GM21526 (cell line): ENCODE measurements around the gene LMAN1L.

Source experiments
- ATAC-seq: cut with Tn5 transposase; IDR thresholded peaks from one replicate; pipeline ENCODE4 v1.9.1; 2021; ENCODE audit warnings: moderate library complexity; ENCODE audit not compliant: unreplicated experiment, low FRiP score

Gene LMAN1L

GRCh38 chr15:74809956-74810355, 2.7 kb upstream of the LMAN1L start:
- ATAC-seq, result no peak

DNA sequence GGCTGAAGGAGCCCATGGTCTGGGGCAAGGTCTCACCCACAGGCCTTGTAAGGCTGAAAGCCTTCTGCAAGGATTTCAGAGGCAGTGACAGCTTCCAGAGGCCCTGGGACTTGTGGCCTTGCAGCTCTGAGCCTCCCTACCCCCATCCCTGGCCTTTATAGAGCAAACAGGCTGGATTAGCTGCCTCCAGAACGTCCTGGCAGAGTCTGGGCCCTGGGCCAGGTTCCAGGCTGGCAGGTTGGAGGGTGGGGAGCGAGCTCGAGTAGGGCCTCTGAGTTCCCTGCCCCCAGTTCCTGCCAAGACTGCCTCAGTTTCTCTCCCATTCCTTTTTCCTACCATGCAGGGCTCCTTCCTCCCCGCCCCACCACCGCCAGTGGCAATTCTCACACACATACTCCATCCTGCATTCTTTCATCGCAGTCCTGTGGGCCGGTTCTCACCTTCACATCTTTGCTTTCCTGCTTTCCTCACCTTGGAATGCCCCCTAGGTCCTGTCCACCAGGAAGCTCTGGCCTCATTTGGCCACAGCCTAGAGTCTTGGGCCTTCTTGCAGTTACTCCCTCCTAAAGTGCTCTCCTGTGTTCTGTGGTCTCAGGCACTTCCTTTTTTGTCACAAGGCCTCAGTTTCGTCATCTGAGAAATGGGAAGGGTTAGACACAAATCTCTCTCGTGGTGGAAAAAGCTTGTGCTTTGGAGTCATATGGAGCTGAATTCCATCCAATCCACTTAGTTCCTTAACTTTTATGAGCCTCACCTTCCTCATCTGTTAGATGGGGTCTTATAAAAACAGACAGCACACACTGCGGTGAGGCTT, 2.7 kb downstream of the LMAN1L start:
- no peak for ATAC-seq

GRCh38 chr15:74815961-74816360, 3.3 kb downstream of the LMAN1L start:
- no peak for ATAC-seq

DNA sequence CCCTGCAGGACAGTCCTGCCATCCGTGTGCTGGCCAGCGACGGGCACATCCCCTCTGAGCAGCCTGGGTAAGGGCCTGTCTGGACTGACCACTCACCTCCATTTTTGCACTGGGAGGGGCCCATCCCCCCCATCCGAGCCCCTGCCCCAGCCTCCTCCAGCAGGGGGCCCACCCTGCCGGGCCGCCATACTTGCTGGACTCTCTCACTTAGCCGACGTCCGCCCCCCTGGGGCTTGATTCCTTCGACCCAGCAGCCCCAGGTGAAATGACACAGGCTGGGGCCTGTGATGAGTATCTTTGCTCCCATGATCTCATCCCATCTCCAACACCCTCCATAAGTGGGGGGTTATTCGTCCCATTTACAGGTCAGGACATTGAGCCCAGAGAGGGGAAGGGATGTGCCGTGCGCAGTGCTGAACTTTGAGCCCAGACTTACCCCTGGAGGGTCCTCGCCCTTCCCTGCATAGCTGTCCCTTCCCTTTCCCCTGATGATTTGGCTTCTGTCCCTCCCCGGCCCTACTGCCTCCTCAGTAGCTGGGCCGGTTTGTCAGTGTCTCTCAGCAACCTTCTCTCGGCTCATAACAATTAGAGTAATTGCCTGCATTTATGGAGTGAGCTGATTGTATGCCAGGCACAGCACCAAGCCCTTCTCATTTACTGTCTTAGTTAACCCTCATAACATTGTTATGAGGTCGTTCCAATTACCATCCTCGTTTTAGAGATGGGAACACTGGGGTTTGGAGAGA, 4.2 kb downstream of the LMAN1L start:
- no peak for ATAC-seq

DNA sequence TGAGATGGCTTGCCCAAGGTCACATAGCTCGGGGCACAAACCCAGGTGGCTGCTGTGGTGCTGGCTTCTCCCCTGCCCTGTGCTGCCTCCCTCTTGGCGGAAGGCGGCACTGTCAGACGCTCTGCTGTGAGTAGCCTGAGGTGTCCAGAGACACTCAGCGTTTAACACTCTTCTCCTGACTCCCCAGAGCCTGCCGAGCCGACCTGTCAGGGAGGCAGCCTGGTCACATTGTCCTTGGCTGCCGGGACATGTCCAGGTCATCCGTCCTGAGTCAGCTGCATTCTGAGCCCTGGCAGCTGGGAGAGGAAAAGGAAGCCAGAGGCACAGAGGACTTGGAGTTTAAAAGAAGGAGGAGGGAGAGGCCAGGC, 4.7 kb downstream of the LMAN1L start:
- no peak for ATAC-seq

DNA sequence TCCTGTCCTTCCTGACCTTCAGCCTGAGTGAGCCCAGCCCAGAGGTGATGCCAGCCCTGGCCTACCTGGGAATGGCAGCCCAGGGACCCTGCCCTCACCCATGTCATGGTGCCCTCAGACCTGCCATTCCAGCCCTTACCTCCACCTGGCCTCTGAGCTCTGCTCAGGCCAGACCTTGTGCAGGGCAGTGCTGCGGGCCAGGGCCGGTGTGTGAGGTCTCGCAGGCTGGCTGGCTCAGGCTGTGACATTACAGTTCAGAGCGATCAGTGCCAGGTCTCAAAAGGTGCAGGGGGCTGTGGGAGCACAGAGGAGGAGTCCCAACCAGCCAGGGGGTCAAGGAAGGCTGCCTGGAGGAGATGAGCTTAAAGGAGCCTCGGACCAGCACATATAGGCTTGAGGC, 7.4 kb downstream of the LMAN1L start:
- ATAC-seq, result no peak

DNA sequence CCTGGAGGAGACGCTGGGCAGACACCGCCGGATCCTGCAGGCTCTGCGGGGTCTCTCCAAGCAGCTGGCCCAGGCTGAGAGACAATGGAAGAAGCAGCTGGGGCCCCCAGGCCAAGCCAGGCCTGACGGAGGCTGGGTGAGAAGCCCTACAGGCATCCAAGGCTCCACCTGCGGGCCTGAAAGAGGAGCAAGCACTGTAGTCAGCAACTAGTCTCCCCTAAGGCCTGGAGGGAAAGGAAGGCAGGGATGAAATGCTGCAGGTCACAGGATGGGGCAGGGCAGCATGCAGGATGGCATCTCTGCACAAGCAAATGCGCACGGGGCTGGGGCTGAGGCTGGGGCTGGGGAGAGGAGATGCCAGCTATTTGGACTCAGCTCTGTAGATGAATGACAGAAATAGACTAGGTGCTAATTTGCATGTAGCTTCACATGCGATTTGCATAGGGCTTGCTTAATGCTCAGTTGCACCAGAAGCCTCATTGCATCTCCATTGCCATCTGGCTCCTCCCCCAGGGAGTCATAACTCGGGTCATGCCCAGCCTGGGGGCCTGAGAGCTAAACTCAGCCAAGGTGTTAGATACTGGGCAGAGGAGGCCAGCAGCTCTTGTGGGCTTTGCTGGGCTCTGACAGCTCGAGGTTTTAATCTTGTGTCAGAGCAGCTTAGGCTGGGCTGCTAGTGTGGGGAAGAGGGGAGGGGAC, 8.6 kb downstream of the LMAN1L start:
- ATAC-seq, result no peak

DNA sequence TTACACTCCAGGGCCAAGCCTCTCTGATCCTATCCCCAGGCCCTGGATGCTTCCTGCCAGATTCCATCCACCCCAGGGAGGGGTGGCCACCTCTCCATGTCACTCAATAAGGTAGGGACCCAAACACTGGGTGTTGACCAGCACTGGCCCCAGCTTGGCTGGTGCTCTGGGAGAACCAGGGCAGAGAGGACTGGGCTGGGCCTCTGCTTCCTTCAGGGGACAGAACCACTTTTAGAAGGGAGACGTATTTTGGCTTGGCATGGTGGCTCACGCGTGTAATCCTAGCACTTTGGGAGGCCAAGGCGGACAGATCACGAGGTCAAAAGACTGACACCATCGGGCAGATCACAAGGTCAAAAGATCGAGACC, 9.1 kb downstream of the LMAN1L start:
- ATAC-seq, result no peak

- ATAC-seq, result no peak
Observed at GRCh38 chr15:74822233-74822632, 9.6 kb downstream of the LMAN1L start.

DNA sequence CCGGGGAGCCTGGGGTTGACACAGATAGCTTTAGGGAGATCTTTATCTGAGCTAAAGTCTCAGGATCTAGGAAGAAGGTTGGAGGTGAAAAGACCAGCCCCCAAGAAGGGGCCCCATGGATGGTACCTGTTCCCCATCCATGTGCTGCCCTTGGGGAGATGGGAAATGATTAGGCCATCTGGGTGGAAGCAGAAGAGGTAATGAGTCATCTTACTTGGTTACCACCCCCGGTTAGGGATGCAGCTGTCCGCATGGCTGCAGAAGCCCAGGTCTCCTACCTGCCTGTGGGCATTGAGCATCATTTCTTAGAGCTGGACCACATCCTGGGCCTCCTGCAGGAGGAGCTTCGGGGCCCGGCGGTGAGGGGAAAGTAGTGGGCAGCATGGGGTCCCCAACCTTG, 10.7 kb downstream of the LMAN1L start:
- no peak for ATAC-seq

GRCh38 chr15:74824976-74825375, 12.3 kb downstream of the LMAN1L start:
- ATAC-seq, result no peak

GRCh38 chr15:74825866-74826265, 13.2 kb downstream of the LMAN1L start:
- ATAC-seq, result no peak

DNA sequence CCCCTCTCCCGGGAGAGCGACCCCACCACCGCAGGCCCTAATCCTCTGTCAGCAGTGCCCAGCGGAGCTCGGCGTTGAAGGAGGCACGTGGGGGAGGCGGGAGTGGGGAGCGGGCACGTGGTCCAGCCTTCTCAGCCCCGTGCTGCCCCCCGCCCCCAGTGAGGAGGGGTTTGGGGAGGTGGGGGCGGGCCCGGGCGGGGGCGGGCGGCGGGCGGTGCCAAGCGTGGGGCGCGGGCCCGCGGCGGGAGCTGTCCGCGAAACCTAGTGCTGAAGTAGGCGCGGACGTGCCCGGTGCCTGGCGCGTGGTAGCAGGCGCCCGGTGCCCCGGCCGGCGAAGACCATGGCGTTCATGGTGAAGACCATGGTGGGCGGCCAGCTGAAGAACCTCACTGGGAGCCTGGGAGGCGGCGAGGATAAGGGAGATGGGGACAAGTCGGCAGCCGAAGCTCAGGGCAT, 13.8 kb downstream of the LMAN1L start, which contains the start of gene CPLX3:
CPLX3 (plus strand) TSS at position 264 of the 456 bp plus-strand sequence; CDS start at position 341, 77 bp downstream.
- ATAC-seq, result no peak

GRCh38 chr15:74826921-74827320, 14.3 kb downstream of the LMAN1L start:
- no peak for ATAC-seq

GRCh38 chr15:74827614-74828013, 15.0 kb downstream of the LMAN1L start:
- no peak for ATAC-seq

DNA sequence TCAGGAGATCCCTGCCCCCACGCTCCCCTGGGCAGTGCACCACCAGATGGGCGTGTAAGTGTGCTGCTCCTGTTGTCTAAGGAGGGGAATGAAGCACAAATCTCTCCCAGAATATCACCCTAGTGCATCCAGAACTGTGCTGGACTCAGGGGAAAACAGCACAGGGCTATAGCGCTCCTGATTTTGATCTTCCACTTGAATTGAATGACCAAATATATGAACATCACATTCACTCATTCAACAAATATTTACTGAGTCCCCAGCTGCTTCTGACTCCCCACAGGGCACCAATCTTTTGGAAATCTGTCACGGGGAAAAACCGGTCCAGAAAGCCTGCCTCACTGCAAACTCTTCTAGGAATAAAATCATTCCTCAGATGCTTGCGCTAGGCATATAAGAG, 16.2 kb downstream of the LMAN1L start:
- no peak for ATAC-seq

- no peak for ATAC-seq
Observed at GRCh38 chr15:74829486-74829885, 16.9 kb downstream of the LMAN1L start.

DNA sequence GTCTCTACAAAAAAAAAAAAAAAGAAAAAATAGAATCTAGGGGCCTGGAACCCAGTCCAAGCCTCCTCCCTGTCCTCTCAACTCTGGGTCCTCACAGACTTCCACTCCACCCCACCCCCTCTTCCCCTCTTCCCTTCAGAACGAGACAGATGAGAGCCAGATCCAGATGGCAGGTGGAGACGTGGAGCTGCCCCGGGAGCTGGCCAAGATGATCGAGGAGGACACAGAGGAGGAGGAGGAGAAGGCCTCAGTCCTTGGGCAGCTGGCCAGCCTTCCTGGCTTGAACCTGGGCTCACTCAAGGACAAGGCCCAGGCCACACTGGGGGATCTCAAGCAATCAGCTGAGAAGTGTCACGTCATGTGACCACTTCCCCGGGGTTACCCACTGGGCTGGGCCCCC, 17.4 kb downstream of the LMAN1L start:
- ATAC-seq, result no peak

GRCh38 chr15:74830868-74831267, 18.2 kb downstream of the LMAN1L start:
- no peak for ATAC-seq

- no peak for ATAC-seq
Observed at GRCh38 chr15:74831813-74832495, 19.3 kb downstream of the LMAN1L start.

GRCh38 chr15:74832826-74833225, 20.2 kb downstream of the LMAN1L start:
- ATAC-seq, result no peak
